Endothelial cell (in vitro differentiated cells): ENCODE measurements around the gene TNNI3K. TPM values are rescaled to one million over a fixed set of nuclear protein-coding genes. Genes with fewer than 3 reads are reported as not detected.

ENCODE experiments used
- DNase-seq: peaks from one replicate; pipeline ENCODE4 v3.0.0; 2021; ENCODE audit warnings: low spot score
- H3K27ac Mint-ChIP-seq: one replicate; pipeline ENCODE4 v1.8.0; 2021; ENCODE audit warnings: mixed read lengths, inconsistent platforms; ENCODE audit not compliant: unreplicated experiment
- H3K27me3 Mint-ChIP-seq: one replicate; pipeline ENCODE4 v1.8.0; 2021; ENCODE audit warnings: mild to moderate bottlenecking, moderate library complexity, mixed read lengths, inconsistent platforms; ENCODE audit not compliant: unreplicated experiment
- H3K36me3 Mint-ChIP-seq: one replicate; pipeline ENCODE4 v1.8.0; 2021; ENCODE audit warnings: mild to moderate bottlenecking, low read depth, mixed read lengths, inconsistent platforms; ENCODE audit not compliant: unreplicated experiment
- H3K4me1 Mint-ChIP-seq: one replicate; pipeline ENCODE4 v1.8.0; 2021; ENCODE audit warnings: mild to moderate bottlenecking, mixed read lengths, inconsistent platforms; ENCODE audit not compliant: unreplicated experiment
- H3K4me3 Mint-ChIP-seq: one replicate; pipeline ENCODE4 v1.8.0; 2021; ENCODE audit warnings: mild to moderate bottlenecking, mixed read lengths, inconsistent platforms; ENCODE audit not compliant: unreplicated experiment
- H3K9me3 Mint-ChIP-seq: one replicate; pipeline ENCODE4 v1.8.0; 2021; ENCODE audit warnings: mixed read lengths, inconsistent platforms; ENCODE audit not compliant: unreplicated experiment
- CTCF ChIP-seq: fragments of 200-600 bp; sonication (generic); IDR thresholded peaks from one replicate; pipeline ENCODE4 v1.5.0; 2021; ENCODE audit warnings: antibody characterized with exemption; ENCODE audit not compliant: unreplicated experiment
- long read RNA-seq: library from polyadenylated mRNA; unstranded; transcript quantifications from one replicate; pipeline ENCODE4 v2.0.0, GENCODE V29; 2020; ENCODE audit not compliant: unreplicated experiment
- total RNA-seq: library from RNA; stranded (reverse); fragmentation: NEBNext Ultra II Directional; extraction: Animal tissue kit (Norgen Biotek cat#: 25700); gene quantifications from one replicate; pipeline ENCODE4 v1.2.1, GENCODE V29; 2021; ENCODE audit not compliant: unreplicated experiment

TNNI3K gene
- not detected for total RNA-seq
- long read RNA-seq, result 0 reads

GRCh38 chr1:74235153-74235552 lies at the start of gene TNNI3K:
TNNI3K (plus strand) TSS chr1:74235387; CDS start chr1:74235452, 65 bp downstream.
- Mint-ChIP-seq H3K27ac (no peak within 1 kb of the TSS), H3K4me3 (no peak within 1 kb of the TSS), H3K4me1 (no peaks in the 10 kb centered on the region), H3K36me3 (no peaks in the 10 kb centered on the region), H3K9me3 (no peaks in the 10 kb centered on the region), H3K27me3 (no peaks in the 10 kb centered on the region)
- DNase-seq, result no peak
- TF ChIP-seq CTCF, result no peak

GRCh38 chr1:74193908-74194307 lies 41.3 kb upstream of the TNNI3K start:
- Mint-ChIP-seq H3K4me3 (no peak overlapping the region), H3K36me3 (no peaks in the 10 kb centered on the region), H3K9me3 (no peaks in the 10 kb centered on the region), H3K27me3 (no peaks in the 10 kb centered on the region), H3K4me1 (peaks cover 6% of the 10 kb centered on the region), H3K27ac (no peak overlapping the region)
- DNase-seq, result no peak
- no peak for TF ChIP-seq CTCF

GRCh38 chr1:74195339-74195738 lies 39.8 kb upstream of the TNNI3K start:
- DNase-seq, result no peak
- Mint-ChIP-seq H3K4me3 (no peak overlapping the region), H3K4me1 (peaks cover 6% of the 10 kb centered on the region), H3K27me3 (no peaks in the 10 kb centered on the region), H3K9me3 (no peaks in the 10 kb centered on the region), H3K27ac (no peak overlapping the region), H3K36me3 (no peaks in the 10 kb centered on the region)
- no peak for TF ChIP-seq CTCF

- no peak for TF ChIP-seq CTCF
- no peak for DNase-seq
- no peaks in the 10 kb centered on the region for H3K36me3 Mint-ChIP-seq
- peaks cover 6% of the 10 kb centered on the region for H3K4me1 Mint-ChIP-seq
- H3K27ac Mint-ChIP-seq, result peak overlapping the region; percentile 96
- H3K27me3 Mint-ChIP-seq, result no peaks in the 10 kb centered on the region
- no peaks in the 10 kb centered on the region for H3K9me3 Mint-ChIP-seq
- H3K4me3 Mint-ChIP-seq, result peak overlapping the region; percentile 93
These were observed 37.9 kb upstream of the TNNI3K start for GRCh38 chr1:74197255-74197654.

- Mint-ChIP-seq H3K4me1 (peaks cover 6% of the 10 kb centered on the region), H3K27ac (peak within 1 kb of the TSS; percentile 96), H3K9me3 (no peaks in the 10 kb centered on the region), H3K36me3 (no peaks in the 10 kb centered on the region), H3K27me3 (no peaks in the 10 kb centered on the region), H3K4me3 (peak within 1 kb of the TSS; percentile 93)
- DNase-seq, result peak; percentile 98
- no peak for TF ChIP-seq CTCF
These were observed 37.3 kb upstream of the TNNI3K start, which contains the start of the genes FPGT and LRRIQ3 for GRCh38 chr1:74197657-74198552. FPGT (plus strand) TSS chr1:74198242; CDS start chr1:74198279, 37 bp downstream. LRRIQ3 (minus strand) TSS chr1:74198176; CDS start chr1:74183684, 14,492 bp downstream.
